Body of pancreas (tissue), 4 donors: Measurements from ENCODE around the gene DNAI1. TPM values are rescaled to one million over a fixed set of nuclear protein-coding genes. Genes with fewer than 3 reads are reported as not detected.

ENCODE experiments used
- ATAC-seq: fragments of 150-250 bp; one replicate; pipeline ENCODE4 v1.9.1; 2016
- DNase-seq, 4 donors: peaks; one replicate each; pipeline ENCODE4 v3.0.0-alpha.2; 2019
- H3K27ac ChIP-seq, 4 donors: fragments of 200-600 bp; sonication (generic); 1 replicate in 3 of 4; 2 replicates in 1 of 4; pipeline versions ENCODE4 v1.5.1 to v1.6.1; 2016 to 2019; ENCODE audit warnings: mild to moderate bottlenecking in 1 of 4, mixed read lengths in 1 of 4, moderate library complexity in 1 of 4
- H3K27me3 ChIP-seq, 2 donors: fragments of 200-600 bp; sonication (generic); one replicate each; pipeline ENCODE4 v1.6.0; 2016; ENCODE audit warnings: mild to moderate bottlenecking in 1 of 2
- H3K36me3 ChIP-seq, 2 donors: fragments of 200-600 bp; sonication (generic); replicated peaks in 1 of 2; 2 replicates each; pipeline ENCODE4 v1.5.1; 2016; ENCODE audit warnings: low read depth in 2 of 2; ENCODE audit not compliant: insufficient read depth in 1 of 2
- H3K4me1 ChIP-seq: fragments of 200-600 bp; sonication (generic); one replicate; pipeline ENCODE4 v1.6.0; 2016
- H3K4me3 ChIP-seq, 2 donors: fragments of 200-600 bp; sonication (generic); 1 replicate in 1 of 2; 2 replicates in 1 of 2; pipeline ENCODE4 v1.5.1; 2016 to 2019
- H3K9me3 ChIP-seq, 3 donors: fragments of 200-600 bp; sonication (generic); 1 replicate in 2 of 3; 2 replicates in 1 of 3; pipeline ENCODE4 v1.5.1; 2016
- POLR2A ChIP-seq, 3 donors: fragments of 450-650 bp; IDR thresholded peaks; one replicate each; pipeline ENCODE4 v1.6.1; 2016; ENCODE audit warnings: antibody characterized with exemption in 3 of 3, mild to moderate bottlenecking in 2 of 3
- WGBS, 2 donors: methylation state at CpG; one replicate each; pipeline ENCODE4 v1.1.5; 2017; 5-methylcytosine and 5-hydroxymethylcytosine counted together
- intact Hi-C: fragments of 100-400 bp; cut with DNase I; formaldehyde crosslinking; loops from one replicate; pipeline ENCODE4 v1.15.1; 2023
- total RNA-seq, 2 donors: library from RNA; depleted of rRNA; stranded (reverse); fragments of >200 nt; gene quantifications; one replicate each; pipeline ENCODE4 v1.1.0, GENCODE V29; 2016
- TF ChIP-seq, protein P1 (sequence below), 7 experiments: fragments of 450-650 bp in 4 of 7; fragments of 200-600 bp in 3 of 7; sonication (generic) in 3 of 7; IDR thresholded peaks; one replicate each; pipeline ENCODE4 v1.5.1; 2016 to 2019; ENCODE audit warnings: antibody characterized with exemption in 7 of 7

Gene DNAI1
- total RNA-seq, 2 donors from 2014 or later, result 0.99 to 2.1 TPM

DNA sequence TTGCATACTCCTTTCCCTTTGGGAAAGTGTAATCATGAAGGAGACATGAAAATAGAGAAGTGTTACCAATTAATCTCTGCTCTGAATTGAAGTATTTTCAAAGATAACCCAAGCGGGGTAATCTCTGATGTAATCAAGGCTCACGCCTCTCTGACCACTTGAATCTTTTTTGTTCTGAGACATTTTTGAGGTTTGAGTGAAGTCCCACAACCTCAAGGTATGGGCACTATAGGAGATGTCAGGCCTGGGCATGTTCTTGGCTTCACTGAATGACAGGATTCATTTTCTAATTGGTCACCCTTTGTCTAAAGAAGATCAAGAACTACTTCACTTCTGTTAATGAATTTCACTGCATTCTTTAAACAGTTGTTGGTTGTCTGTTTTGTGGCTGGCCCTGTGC, 40.5 kb downstream of the DNAI1 start:
- no peak for ATAC-seq
- no peak for DNase-seq
- WGBS, 2 donors, result 64 to 69% methylated on average over 2 of the region's 2 CpGs
- Histone ChIP-seq H3K27me3 (no peaks in the 10 kb centered on the region), H3K27ac (no peak overlapping the region), H3K36me3 (no peaks in the 10 kb centered on the region), H3K9me3 (no peaks in the 10 kb centered on the region), H3K4me3 (no peak overlapping the region), H3K4me1 (peaks cover 22% of the 10 kb centered on the region)
- TF ChIP-seq POLR2A (IDR thresholded peaks at IDR 0.05), result no peak
- TF ChIP-seq, protein P1, sequence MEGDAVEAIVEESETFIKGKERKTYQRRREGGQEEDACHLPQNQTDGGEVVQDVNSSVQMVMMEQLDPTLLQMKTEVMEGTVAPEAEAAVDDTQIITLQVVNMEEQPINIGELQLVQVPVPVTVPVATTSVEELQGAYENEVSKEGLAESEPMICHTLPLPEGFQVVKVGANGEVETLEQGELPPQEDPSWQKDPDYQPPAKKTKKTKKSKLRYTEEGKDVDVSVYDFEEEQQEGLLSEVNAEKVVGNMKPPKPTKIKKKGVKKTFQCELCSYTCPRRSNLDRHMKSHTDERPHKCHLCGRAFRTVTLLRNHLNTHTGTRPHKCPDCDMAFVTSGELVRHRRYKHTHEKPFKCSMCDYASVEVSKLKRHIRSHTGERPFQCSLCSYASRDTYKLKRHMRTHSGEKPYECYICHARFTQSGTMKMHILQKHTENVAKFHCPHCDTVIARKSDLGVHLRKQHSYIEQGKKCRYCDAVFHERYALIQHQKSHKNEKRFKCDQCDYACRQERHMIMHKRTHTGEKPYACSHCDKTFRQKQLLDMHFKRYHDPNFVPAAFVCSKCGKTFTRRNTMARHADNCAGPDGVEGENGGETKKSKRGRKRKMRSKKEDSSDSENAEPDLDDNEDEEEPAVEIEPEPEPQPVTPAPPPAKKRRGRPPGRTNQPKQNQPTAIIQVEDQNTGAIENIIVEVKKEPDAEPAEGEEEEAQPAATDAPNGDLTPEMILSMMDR (IDR thresholded peaks at IDR 0.05), result no peak
- intact Hi-C loops, result loop anchor here (5.0 kb wide), 1 partner anchor 62 kb away; no protein-coding TSS in a partner anchor

DNA sequence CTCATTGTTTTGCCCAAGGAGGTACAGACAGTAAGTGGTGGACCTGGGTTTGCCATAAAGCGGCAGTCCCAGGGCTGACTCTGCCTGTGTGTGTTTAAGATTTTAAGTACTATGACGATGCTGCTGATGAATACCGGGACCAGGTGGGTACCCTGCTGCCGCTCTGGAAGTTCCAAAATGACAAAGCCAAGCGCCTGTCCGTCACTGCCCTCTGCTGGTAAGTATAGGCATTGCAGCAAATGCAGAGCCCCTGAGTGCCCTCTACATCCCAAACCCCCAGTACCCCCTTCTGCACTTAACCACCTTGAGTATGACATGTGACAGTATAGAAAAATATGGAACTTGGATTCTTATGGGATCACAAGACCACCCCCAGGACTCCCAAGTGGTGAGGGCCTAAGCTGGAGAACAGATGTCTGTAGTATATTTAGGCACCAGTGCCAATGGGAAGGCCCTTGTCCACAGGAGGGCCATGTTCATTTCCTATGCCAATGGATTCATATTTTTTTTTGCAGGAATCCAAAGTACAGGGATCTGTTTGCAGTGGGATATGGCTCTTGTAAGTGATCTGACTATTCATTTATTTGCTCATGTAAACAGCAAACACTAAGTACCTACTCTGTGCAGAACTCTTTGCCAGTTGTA, 42.1 kb downstream of the DNAI1 start:
- no peaks in the 10 kb centered on the region for H3K36me3 ChIP-seq
- no peaks in the 10 kb centered on the region for H3K9me3 ChIP-seq
- no peak overlapping the region for H3K27ac ChIP-seq
- peak; percentile 56 to 67 (median 64) for DNase-seq
- H3K4me1 ChIP-seq, result peaks cover 22% of the 10 kb centered on the region
- 0 to 4% methylated on average over 6 of the region's 6 CpGs for WGBS, 2 donors
- TF ChIP-seq POLR2A (IDR thresholded peaks at IDR 0.05), result no peak
- TF ChIP-seq, protein P1 (IDR thresholded peaks at IDR 0.05), result peak; percentile 82 to 98 (median 90)
- no peak overlapping the region for H3K4me3 ChIP-seq
- peak; percentile 64 for ATAC-seq
- intact Hi-C loops, result no loop called here
- H3K27me3 ChIP-seq, result no peaks in the 10 kb centered on the region

DNA sequence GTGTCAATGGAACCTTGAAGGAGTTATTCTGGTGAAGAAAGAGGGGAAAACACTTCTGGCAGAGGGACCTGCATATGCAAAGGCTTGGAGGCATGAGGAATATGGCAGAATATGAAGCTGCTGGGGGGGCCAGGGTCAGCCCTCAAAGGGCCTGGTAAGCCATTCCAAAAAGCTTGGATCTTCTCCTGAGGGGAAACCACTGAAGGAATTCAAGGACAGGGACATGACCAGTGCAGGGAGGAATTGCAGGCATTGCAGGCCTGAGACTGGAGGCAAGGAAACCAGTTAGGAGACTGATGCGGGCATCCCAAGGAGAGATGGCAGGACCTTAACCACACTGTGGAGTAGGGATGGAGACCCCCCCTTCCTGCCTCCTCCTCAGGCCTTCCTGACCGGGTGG, 42.8 kb downstream of the DNAI1 start:
- Histone ChIP-seq H3K4me1 (peaks cover 22% of the 10 kb centered on the region), H3K4me3 (no peak overlapping the region)
- DNase-seq, result no peak

GRCh38 chr9:34501889-34502425, 43.4 kb downstream of the DNAI1 start:
- H3K27me3 ChIP-seq, result no peaks in the 10 kb centered on the region
- peak overlapping the region in 3 of 4 donors; percentile 39 to 61 (median 54) for H3K27ac ChIP-seq
- H3K9me3 ChIP-seq, result no peaks in the 10 kb centered on the region
- no peaks in the 10 kb centered on the region for H3K36me3 ChIP-seq
- H3K4me3 ChIP-seq, result no peak overlapping the region
- intact Hi-C loops, result no loop called here
- WGBS, 2 donors, result 33 to 34% methylated on average over 4 to 5 of the region's 5 CpGs
- TF ChIP-seq, protein P1 (IDR thresholded peaks at IDR 0.05), result peak in 3 of 7 experiments; percentile 11 to 30 (median 23)
- TF ChIP-seq POLR2A (IDR thresholded peaks at IDR 0.05), result no peak
- peaks cover 22% of the 10 kb centered on the region for H3K4me1 ChIP-seq
- peak; percentile 77 for ATAC-seq
- peak; percentile 35 to 81 (median 69) for DNase-seq

More for the DNA sequence above, 42.8 kb downstream of the DNAI1 start:
- Histone ChIP-seq H3K36me3 (no peaks in the 10 kb centered on the region), H3K27ac (peak overlapping the region in 1 of 4 donors; percentile 61), H3K9me3 (no peaks in the 10 kb centered on the region), H3K27me3 (no peaks in the 10 kb centered on the region)
- no peak for TF ChIP-seq POLR2A (IDR thresholded peaks at IDR 0.05)
- TF ChIP-seq, protein P1 (IDR thresholded peaks at IDR 0.05), result no peak
- ATAC-seq, result no peak
- intact Hi-C loops, result no loop called here
- WGBS, 2 donors, result 50 to 80% methylated on average over 1 to 2 of the region's 2 CpGs
